Ovary (tissue), 3 donors: ENCODE data around the gene PLEKHB2.

Experiments
- CTCF ChIP-seq, 3 donors: fragments of 450-650 bp in 2 of 3; fragments of 200-600 bp in 1 of 3; IDR thresholded peaks; one replicate each; pipeline versions ENCODE4 v1.5.1 to v1.8.0; 2016 to 2022; ENCODE audit warnings: antibody characterized with exemption in 3 of 3, mild to moderate bottlenecking in 1 of 3
- EP300 ChIP-seq: sonication (generic); formaldehyde crosslinking; IDR thresholded peaks from one replicate; pipeline ENCODE4 v1.6.1; 2017; ENCODE audit warnings: antibody characterized with exemption
- donor health status: DM: no; HTN: no; CAD: no.

- TF ChIP-seq EP300 = no peak
- no peak for TF ChIP-seq CTCF (IDR thresholded peaks at IDR 0.05)
These were observed 21.9 kb downstream of the PLEKHB2 start for GRCh38 chr2:131127076-131127475.
